Breast epithelium (tissue), 4 donors: ENCODE data around the gene MAP6D1. TPM values are rescaled to one million over a fixed set of nuclear protein-coding genes. Genes with fewer than 3 reads are reported as not detected.
"Not testable (repeated sequence)": the region's sequence is repeated elsewhere in the genome, so short reads cannot be mapped to it uniquely, and the experiment has no call there.

Experiments used
- DNase-seq, 2 donors: peaks; one replicate each; pipeline ENCODE4 v3.0.0-alpha.2; 2019; ENCODE audit warnings: low spot score in 2 of 2
- H3K27ac ChIP-seq, 2 donors: fragments of 200-600 bp; sonication (generic) in 1 of 2; one replicate each; pipeline ENCODE4 v1.5.1; 2016 to 2019; ENCODE audit warnings: mild to moderate bottlenecking in 1 of 2
- H3K27me3 ChIP-seq, 2 donors: fragments of 200-600 bp; sonication (generic) in 1 of 2; one replicate each; pipeline versions ENCODE4 v1.5.1 to v1.6.0; 2017 to 2019; ENCODE audit warnings: control low read depth in 1 of 2, mild to moderate bottlenecking in 1 of 2
- H3K36me3 ChIP-seq: fragments of 200-600 bp; one replicate; pipeline ENCODE4 v1.5.1; 2019
- H3K4me1 ChIP-seq, 2 donors: fragments of 200-600 bp; sonication (generic); one replicate each; pipeline ENCODE4 v1.5.1; 2016 to 2019; ENCODE audit warnings: control low read depth in 1 of 2
- H3K4me3 ChIP-seq, 3 donors: fragments of 200-600 bp; sonication (generic); 1 replicate in 2 of 3; 2 replicates in 1 of 3; pipeline ENCODE4 v1.5.1; 2016 to 2019; ENCODE audit warnings: mild to moderate bottlenecking in 3 of 3, moderate library complexity in 2 of 3
- H3K9me3 ChIP-seq, 2 donors: fragments of 200-600 bp; sonication (generic) in 1 of 2; one replicate each; pipeline ENCODE4 v1.5.1; 2016 to 2019; ENCODE audit warnings: control low read depth in 1 of 2
- CTCF ChIP-seq, 3 donors: fragments of 450-650 bp; IDR thresholded peaks; one replicate each; pipeline ENCODE4 v1.5.1; 2016 to 2017; ENCODE audit warnings: antibody characterized with exemption in 3 of 3, mild to moderate bottlenecking in 3 of 3, moderate library complexity in 3 of 3
- POLR2A ChIP-seq: fragments of 450-650 bp; IDR thresholded peaks from one replicate; pipeline ENCODE4 v1.6.1; 2016; ENCODE audit warnings: antibody characterized with exemption, mild to moderate bottlenecking, moderate library complexity
- POLR2AphosphoS5 ChIP-seq, 3 donors: sonication (generic); formaldehyde crosslinking; IDR thresholded peaks; one replicate each; pipeline ENCODE4 v1.6.1; 2017; ENCODE audit warnings: antibody characterized with exemption in 3 of 3
- intact Hi-C: fragments of 100-400 bp; cut with DNase I; formaldehyde crosslinking; loops from one replicate; pipeline ENCODE4 v1.15.1; 2023; ENCODE audit warnings: low total_unique reads
- total RNA-seq, 3 donors: library from RNA; depleted of rRNA; stranded (reverse); fragments of >200 nt; gene quantifications; one replicate each; pipeline ENCODE4 v1.1.0, GENCODE V29; 2016

Gene MAP6D1
- total RNA-seq, 3 donors from 2014 or later, result 0.33 to 2.1 (median 1.8) TPM

- Histone ChIP-seq H3K4me3 (no peak overlapping the region), H3K9me3 (no peaks in the 10 kb centered on the region), H3K4me1 (no peaks in the 10 kb centered on the region), H3K36me3 (no peaks in the 10 kb centered on the region), H3K27me3 (no peaks in the 10 kb centered on the region), H3K27ac (no peak overlapping the region)
- TF ChIP-seq POLR2AphosphoS5 (IDR thresholded peaks at IDR 0.05), result no peak
- no peak for TF ChIP-seq CTCF (IDR thresholded peaks at IDR 0.05)
- TF ChIP-seq POLR2A, result no peak
- intact Hi-C loops, result no loop called here
- no peak for DNase-seq
These were observed 45.4 kb downstream of the MAP6D1 start for GRCh38 chr3:183779896-183780465.

GRCh38 chr3:183777016-183777618 lies 48.3 kb downstream of the MAP6D1 start:
- TF ChIP-seq POLR2AphosphoS5 (IDR thresholded peaks at IDR 0.05), result no peak
- TF ChIP-seq CTCF (IDR thresholded peaks at IDR 0.05), result no peak
- no peak for TF ChIP-seq POLR2A
- Histone ChIP-seq H3K4me1 (no peaks in the 10 kb centered on the region), H3K27ac (no peak overlapping the region), H3K36me3 (no peaks in the 10 kb centered on the region), H3K4me3 (no peak overlapping the region), H3K27me3 (no peaks in the 10 kb centered on the region), H3K9me3 (no peaks in the 10 kb centered on the region)
- DNase-seq, result no peak
- intact Hi-C loops, result no loop called here

GRCh38 chr3:183776451-183776850 lies 48.9 kb downstream of the MAP6D1 start:
- H3K27ac ChIP-seq, intact Hi-C loops, H3K9me3 ChIP-seq, DNase-seq, H3K36me3 ChIP-seq, H3K27me3 ChIP-seq, H3K4me3 ChIP-seq, H3K4me1 ChIP-seq: not testable (repeated sequence)

- Histone ChIP-seq H3K9me3 (no peaks in the 10 kb centered on the region), H3K4me3 (no peak overlapping the region), H3K27ac (no peak overlapping the region), H3K36me3 (no peaks in the 10 kb centered on the region), H3K27me3 (no peaks in the 10 kb centered on the region), H3K4me1 (no peaks in the 10 kb centered on the region)
- no peak for TF ChIP-seq POLR2AphosphoS5 (IDR thresholded peaks at IDR 0.05)
- DNase-seq, result no peak
- intact Hi-C loops, result no loop called here
These were observed 49.6 kb downstream of the MAP6D1 start for GRCh38 chr3:183775781-183776180.

- H3K4me3 ChIP-seq, result no peak overlapping the region
- no peaks in the 10 kb centered on the region for H3K4me1 ChIP-seq
- no peaks in the 10 kb centered on the region for H3K27me3 ChIP-seq
- no peak for DNase-seq
- no peaks in the 10 kb centered on the region for H3K9me3 ChIP-seq
- TF ChIP-seq POLR2A, result no peak
- no peak for TF ChIP-seq CTCF (IDR thresholded peaks at IDR 0.05)
- TF ChIP-seq POLR2AphosphoS5 (IDR thresholded peaks at IDR 0.05), result no peak
- intact Hi-C loops, result no loop called here
- no peaks in the 10 kb centered on the region for H3K36me3 ChIP-seq
- no peak overlapping the region for H3K27ac ChIP-seq
These were observed 50.7 kb downstream of the MAP6D1 start for GRCh38 chr3:183774631-183775030.

GRCh38 chr3:183769453-183769852 lies 55.9 kb downstream of the MAP6D1 start:
- no peaks in the 10 kb centered on the region for H3K36me3 ChIP-seq
- no peak for DNase-seq
- intact Hi-C loops, result loop anchor here (5.0 kb wide), 1 partner anchor 302 kb away; no protein-coding TSS in a partner anchor

More at GRCh38 chr3:183769453-183769852, 55.9 kb downstream of the MAP6D1 start:
- Histone ChIP-seq H3K27me3 (no peaks in the 10 kb centered on the region), H3K4me3 (no peak overlapping the region), H3K27ac (no peak overlapping the region), H3K4me1 (no peaks in the 10 kb centered on the region), H3K9me3 (no peaks in the 10 kb centered on the region)
- TF ChIP-seq POLR2A (no peak), POLR2AphosphoS5 (IDR thresholded peaks at IDR 0.05) (no peak), CTCF (IDR thresholded peaks at IDR 0.05) (no peak)
